Vagina (tissue), 2 donors: ENCODE data around the gene LRRC7. TPM values are rescaled to one million over a fixed set of nuclear protein-coding genes. Genes with fewer than 3 reads are reported as not detected.

Experiments
- DNase-seq, 2 donors: peaks; one replicate each; pipeline ENCODE4 v3.0.0-alpha.2; 2017; ENCODE audit errors: extremely low spot score in 2 of 2
- H3K27ac ChIP-seq: fragments of 200-600 bp; sonication (generic); one replicate; pipeline ENCODE4 v1.5.1; 2019
- H3K27me3 ChIP-seq: fragments of 200-600 bp; sonication (generic); one replicate; pipeline ENCODE4 v1.5.1; 2019
- H3K36me3 ChIP-seq, 2 donors: fragments of 200-600 bp; sonication (generic); one replicate each; pipeline ENCODE4 v1.5.1; 2017 to 2019
- H3K4me1 ChIP-seq: fragments of 200-600 bp; sonication (generic); one replicate; pipeline ENCODE4 v1.5.1; 2019
- H3K4me3 ChIP-seq, 2 donors: fragments of 200-600 bp; sonication (generic); 1 replicate in 1 of 2; 2 replicates in 1 of 2; pipeline ENCODE4 v1.5.1; 2016 to 2019
- H3K9me3 ChIP-seq: fragments of 200-600 bp; sonication (generic); one replicate; pipeline ENCODE4 v1.5.1; 2019
- POLR2A ChIP-seq, 2 donors: fragments of 450-650 bp; IDR thresholded peaks; one replicate each; pipeline ENCODE4 v1.6.1; 2017; ENCODE audit warnings: antibody characterized with exemption in 2 of 2, mild to moderate bottlenecking in 2 of 2, moderate library complexity in 2 of 2
- POLR2AphosphoS5 ChIP-seq, 2 donors: sonication (generic); formaldehyde crosslinking; IDR thresholded peaks; one replicate each; pipeline ENCODE4 v1.9.0; 2017; ENCODE audit warnings: antibody characterized with exemption in 2 of 2, mild to moderate bottlenecking in 2 of 2, low read depth in 1 of 2; ENCODE audit not compliant: insufficient read depth in 1 of 2
- intact Hi-C: fragments of 100-400 bp; cut with DNase I; formaldehyde crosslinking; loops from one replicate; pipeline ENCODE4 v1.15.1; 2023
- total RNA-seq: library from RNA; depleted of rRNA; stranded (reverse); fragments of >200 nt; gene quantifications from one replicate; pipeline ENCODE4 v1.2.3, GENCODE V29; 2016
- TF ChIP-seq, protein P1 (sequence below), 3 experiments: fragments of 450-650 bp in 2 of 3; fragments of 200-600 bp in 1 of 3; sonication (generic) in 1 of 3; IDR thresholded peaks; one replicate each; pipeline ENCODE4 v1.5.1; 2017 to 2019; ENCODE audit warnings: antibody characterized with exemption in 3 of 3, mild to moderate bottlenecking in 2 of 3, moderate library complexity in 2 of 3

Gene LRRC7
- total RNA-seq, 1 donor from 2014 or later = not detected

DNA sequence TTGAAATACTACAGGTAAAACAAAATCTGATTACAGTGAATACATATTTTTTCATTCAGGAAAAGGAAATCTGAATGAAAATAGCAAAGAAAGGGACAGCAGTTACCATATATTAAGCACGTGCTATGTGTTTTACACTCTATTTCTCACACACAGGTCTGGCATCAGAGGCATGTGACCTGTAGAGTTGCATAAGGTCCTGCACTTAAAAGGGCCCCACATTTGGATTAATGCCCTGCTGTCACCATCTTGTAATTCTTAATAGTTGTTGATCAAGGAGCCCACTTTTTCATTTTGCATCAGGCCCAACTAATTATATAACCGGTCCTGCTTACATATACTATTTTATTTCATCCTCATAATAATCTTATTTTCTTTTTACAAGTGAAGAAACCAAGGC lies 511.8 kb downstream of the LRRC7 start:
- H3K27ac ChIP-seq = no peak overlapping the region
- H3K4me1 ChIP-seq = no peaks in the 10 kb centered on the region
- no peak overlapping the region for H3K4me3 ChIP-seq
- intact Hi-C loops = no loop called here
- H3K27me3 ChIP-seq = no peaks in the 10 kb centered on the region
- no peaks in the 10 kb centered on the region for H3K36me3 ChIP-seq
- TF ChIP-seq POLR2A (IDR thresholded peaks at IDR 0.05) (no peak), POLR2AphosphoS5 (IDR thresholded peaks at IDR 0.05; ENCODE audit: insufficient read depth in 1 of 2, low read depth in 1 of 2) (no peak)
- TF ChIP-seq, protein P1, sequence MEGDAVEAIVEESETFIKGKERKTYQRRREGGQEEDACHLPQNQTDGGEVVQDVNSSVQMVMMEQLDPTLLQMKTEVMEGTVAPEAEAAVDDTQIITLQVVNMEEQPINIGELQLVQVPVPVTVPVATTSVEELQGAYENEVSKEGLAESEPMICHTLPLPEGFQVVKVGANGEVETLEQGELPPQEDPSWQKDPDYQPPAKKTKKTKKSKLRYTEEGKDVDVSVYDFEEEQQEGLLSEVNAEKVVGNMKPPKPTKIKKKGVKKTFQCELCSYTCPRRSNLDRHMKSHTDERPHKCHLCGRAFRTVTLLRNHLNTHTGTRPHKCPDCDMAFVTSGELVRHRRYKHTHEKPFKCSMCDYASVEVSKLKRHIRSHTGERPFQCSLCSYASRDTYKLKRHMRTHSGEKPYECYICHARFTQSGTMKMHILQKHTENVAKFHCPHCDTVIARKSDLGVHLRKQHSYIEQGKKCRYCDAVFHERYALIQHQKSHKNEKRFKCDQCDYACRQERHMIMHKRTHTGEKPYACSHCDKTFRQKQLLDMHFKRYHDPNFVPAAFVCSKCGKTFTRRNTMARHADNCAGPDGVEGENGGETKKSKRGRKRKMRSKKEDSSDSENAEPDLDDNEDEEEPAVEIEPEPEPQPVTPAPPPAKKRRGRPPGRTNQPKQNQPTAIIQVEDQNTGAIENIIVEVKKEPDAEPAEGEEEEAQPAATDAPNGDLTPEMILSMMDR (IDR thresholded peaks at IDR 0.05) = no peak
- no peak for DNase-seq
- no peaks in the 10 kb centered on the region for H3K9me3 ChIP-seq

DNA sequence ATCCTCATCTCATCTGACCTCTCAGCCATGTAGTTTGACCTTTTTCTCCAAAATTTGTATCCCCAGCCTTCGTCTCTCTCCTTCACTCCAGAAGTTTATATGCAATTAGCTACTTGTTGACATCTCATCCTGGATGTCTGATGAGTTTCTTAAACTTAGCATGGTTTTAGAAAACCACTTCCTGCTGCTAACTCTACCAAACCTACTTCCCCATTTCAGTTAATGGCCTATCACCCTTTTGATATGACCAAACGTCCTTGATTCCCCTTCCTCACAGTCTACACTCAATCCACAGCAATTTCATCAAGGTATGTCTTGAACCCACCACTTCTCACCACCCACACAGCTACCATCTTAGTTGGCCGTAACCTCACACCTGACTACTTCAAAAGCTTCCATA lies 515.8 kb downstream of the LRRC7 start:
- intact Hi-C loops = no loop called here
- Histone ChIP-seq H3K4me3 (no peak overlapping the region), H3K27me3 (no peaks in the 10 kb centered on the region), H3K27ac (no peak overlapping the region), H3K4me1 (no peaks in the 10 kb centered on the region), H3K9me3 (no peaks in the 10 kb centered on the region), H3K36me3 (no peaks in the 10 kb centered on the region)
- no peak for DNase-seq
- TF ChIP-seq POLR2A (IDR thresholded peaks at IDR 0.05) (no peak), POLR2AphosphoS5 (IDR thresholded peaks at IDR 0.05; ENCODE audit: insufficient read depth in 1 of 2, low read depth in 1 of 2) (no peak)
- TF ChIP-seq, protein P1 (IDR thresholded peaks at IDR 0.05) = no peak

DNA sequence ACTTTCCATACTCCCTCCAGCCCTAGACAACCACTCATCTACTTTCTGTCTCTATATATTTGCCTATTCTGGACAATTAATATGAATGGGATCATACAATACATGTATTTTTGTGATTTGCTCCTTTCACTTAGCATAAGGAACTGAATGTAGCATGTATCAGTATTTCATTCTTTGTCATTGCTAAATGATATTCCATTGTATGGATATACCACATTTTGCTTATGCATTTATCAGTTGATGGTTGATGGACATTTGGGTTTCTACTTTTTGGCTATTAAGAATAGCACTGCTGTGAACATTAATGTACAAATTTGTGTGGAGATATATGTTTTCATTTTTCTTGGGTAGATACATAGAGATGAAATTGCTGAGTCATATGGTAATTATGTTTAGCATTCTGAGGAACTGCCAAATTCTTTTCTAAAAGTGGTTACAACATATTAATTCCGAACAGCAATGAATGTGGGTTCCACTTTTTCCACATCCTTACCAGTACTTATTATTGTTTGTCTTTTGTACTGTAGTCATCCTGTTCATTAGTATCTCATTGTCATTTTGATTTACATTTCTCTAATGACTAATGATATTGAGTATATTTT lies 516.7 kb downstream of the LRRC7 start:
- Histone ChIP-seq H3K36me3 (no peaks in the 10 kb centered on the region), H3K27me3 (no peaks in the 10 kb centered on the region), H3K4me1 (no peaks in the 10 kb centered on the region), H3K27ac (no peak overlapping the region), H3K9me3 (no peaks in the 10 kb centered on the region), H3K4me3 (no peak overlapping the region)
- intact Hi-C loops = no loop called here
- no peak for DNase-seq
- TF ChIP-seq POLR2A (IDR thresholded peaks at IDR 0.05) (no peak), POLR2AphosphoS5 (IDR thresholded peaks at IDR 0.05; ENCODE audit: insufficient read depth in 1 of 2, low read depth in 1 of 2) (no peak)
- TF ChIP-seq, protein P1 (IDR thresholded peaks at IDR 0.05) = no peak

DNA sequence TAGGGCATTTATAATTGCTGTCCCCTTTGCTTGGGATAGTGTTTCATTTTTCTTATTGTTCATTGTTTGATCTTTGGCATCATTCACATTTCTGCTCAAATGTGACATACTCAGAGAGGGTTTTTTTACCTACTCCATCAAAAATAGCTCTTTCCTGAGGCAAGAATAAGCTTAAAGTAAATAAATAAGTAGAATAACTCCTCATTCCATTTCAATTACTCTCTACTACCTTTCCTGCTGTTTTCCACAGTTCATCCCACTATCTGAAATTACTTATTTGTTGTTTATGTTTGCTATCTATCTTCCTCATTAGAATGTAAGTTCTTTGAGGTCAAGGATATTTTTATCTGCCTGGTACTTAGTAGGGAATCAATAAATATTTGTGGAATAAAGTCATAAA lies 517.8 kb downstream of the LRRC7 start:
- intact Hi-C loops = loop anchor here (5.0 kb wide), 1 partner anchor 1993 kb away; no protein-coding TSS in a partner anchor
- Histone ChIP-seq H3K4me1 (no peaks in the 10 kb centered on the region), H3K27ac (no peak overlapping the region), H3K9me3 (no peaks in the 10 kb centered on the region), H3K4me3 (no peak overlapping the region), H3K27me3 (no peaks in the 10 kb centered on the region), H3K36me3 (no peaks in the 10 kb centered on the region)
- TF ChIP-seq POLR2A (IDR thresholded peaks at IDR 0.05) (no peak), POLR2AphosphoS5 (IDR thresholded peaks at IDR 0.05; ENCODE audit: insufficient read depth in 1 of 2, low read depth in 1 of 2) (no peak)
- TF ChIP-seq, protein P1 (IDR thresholded peaks at IDR 0.05) = no peak
- no peak for DNase-seq

DNA sequence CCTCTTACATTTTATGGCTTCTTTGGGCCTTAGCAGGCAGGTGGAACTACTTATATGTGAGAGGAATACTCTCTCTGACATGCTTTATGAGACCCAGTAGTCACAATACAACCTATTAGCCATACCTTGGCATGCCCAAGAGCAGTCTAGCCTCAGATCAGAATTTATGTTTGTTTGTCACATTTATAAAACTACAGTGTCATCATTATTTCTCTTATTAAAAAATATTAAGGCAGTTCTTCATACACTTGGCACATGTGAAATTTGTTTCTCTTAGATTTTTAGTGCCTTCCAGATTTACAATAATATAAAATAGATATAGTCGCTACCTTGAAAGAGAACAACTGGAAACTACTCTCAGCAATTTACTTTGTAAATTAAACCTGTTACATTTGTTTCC lies 519.2 kb downstream of the LRRC7 start:
- Histone ChIP-seq H3K4me3 (no peak overlapping the region), H3K36me3 (no peaks in the 10 kb centered on the region), H3K27me3 (no peaks in the 10 kb centered on the region), H3K4me1 (no peaks in the 10 kb centered on the region), H3K27ac (no peak overlapping the region), H3K9me3 (no peaks in the 10 kb centered on the region)
- no peak for DNase-seq
- intact Hi-C loops = loop anchor here (5.0 kb wide), 1 partner anchor 1995 kb away; no protein-coding TSS in a partner anchor
- no peak for TF ChIP-seq POLR2AphosphoS5 (IDR thresholded peaks at IDR 0.05; ENCODE audit: insufficient read depth in 1 of 2, low read depth in 1 of 2)
- no peak for TF ChIP-seq POLR2A (IDR thresholded peaks at IDR 0.05)
- TF ChIP-seq, protein P1 (IDR thresholded peaks at IDR 0.05) = no peak
